Large intestine (tissue), 3 donors: ENCODE results near the gene BCKDK. TPM values are rescaled to one million over a fixed set of nuclear protein-coding genes. Genes with fewer than 3 reads are reported as not detected.

Source experiments
- DNase-seq, 2 donors: peaks; one replicate each; pipeline versions ENCODE4 v3.0.0 to v3.0.0-alpha.2; 2013
- H3K27ac ChIP-seq: one replicate; pipeline ENCODE4 v1.5.1; 2013; ENCODE audit warnings: low read length
- H3K27me3 ChIP-seq: 2 replicates; pipeline ENCODE4 v1.6.1; 2013; ENCODE audit warnings: low read length; ENCODE audit not compliant: control insufficient read depth, insufficient read depth
- H3K36me3 ChIP-seq: 2 replicates; pipeline ENCODE4 v1.6.1; 2013; ENCODE audit warnings: low read length; ENCODE audit not compliant: control insufficient read depth, insufficient read depth
- H3K4me1 ChIP-seq: one replicate; pipeline ENCODE4 v1.6.1; 2013; ENCODE audit warnings: low read length; ENCODE audit not compliant: control insufficient read depth, insufficient read depth
- H3K4me3 ChIP-seq: one replicate; pipeline ENCODE4 v1.5.1; 2013; ENCODE audit warnings: low read length
- H3K9me3 ChIP-seq: one replicate; pipeline ENCODE4 v1.6.1; 2013; ENCODE audit warnings: mild to moderate bottlenecking, low read depth, low read length, moderate library complexity; ENCODE audit not compliant: control insufficient read depth
- WGBS: methylation state at CpG from one replicate; pipeline ENCODE4 v1.1.5; 2013; ENCODE audit warnings: low lambda C conversion rate; ENCODE audit not compliant: insufficient coverage; 5-methylcytosine and 5-hydroxymethylcytosine counted together
- polyA plus RNA-seq: library from polyadenylated mRNA; unstranded; fragments of 120-200 nt; gene quantifications from one replicate; pipeline ENCODE4 v1.2.1, GENCODE V29; 2013

Gene BCKDK
- polyA plus RNA-seq, 1 donor: 26.5 TPM

DNA sequence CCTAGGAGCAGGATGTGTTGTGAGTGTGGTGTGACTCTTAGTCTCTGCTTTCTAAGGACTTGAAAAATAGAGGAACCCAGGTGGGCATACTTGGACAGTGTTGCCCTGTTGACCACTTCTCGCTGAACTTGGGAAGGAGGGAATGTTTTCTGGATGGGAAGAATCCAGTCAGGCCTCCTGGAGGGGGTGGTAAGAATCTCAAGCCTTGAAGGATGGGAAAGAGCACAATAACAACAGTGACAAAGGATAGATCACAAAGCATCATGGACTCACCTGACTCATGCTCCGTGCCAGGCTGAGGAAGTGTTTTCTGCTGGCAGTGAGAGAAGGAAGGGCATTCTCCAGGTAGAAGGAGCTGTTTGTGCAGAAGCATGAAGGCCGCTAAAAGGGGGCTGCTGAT lies 17.7 kb downstream of the BCKDK start:
- Histone ChIP-seq H3K4me1 (peaks cover 37% of the 10 kb centered on the region), H3K27me3 (no peaks in the 10 kb centered on the region), H3K36me3 (peaks cover 62% of the 10 kb centered on the region), H3K4me3 (no peak overlapping the region), H3K27ac (no peak overlapping the region), H3K9me3 (no peaks in the 10 kb centered on the region)
- no peak for DNase-seq
- no CpG with 5 or more reads among the region's 3 CpGs for WGBS

- no peaks in the 10 kb centered on the region for H3K27me3 ChIP-seq
- H3K9me3 ChIP-seq: no peaks in the 10 kb centered on the region
- no peak for DNase-seq
- H3K4me3 ChIP-seq: no peak overlapping the region
- no peak overlapping the region for H3K27ac ChIP-seq
- H3K4me1 ChIP-seq: peaks cover 49% of the 10 kb centered on the region
- no CpG with 5 or more reads among the region's 13 CpGs for WGBS
- H3K36me3 ChIP-seq: peaks cover 66% of the 10 kb centered on the region
These were observed 19.0 kb downstream of the BCKDK start for GRCh38 chr16:31127182-31127581.

DNA sequence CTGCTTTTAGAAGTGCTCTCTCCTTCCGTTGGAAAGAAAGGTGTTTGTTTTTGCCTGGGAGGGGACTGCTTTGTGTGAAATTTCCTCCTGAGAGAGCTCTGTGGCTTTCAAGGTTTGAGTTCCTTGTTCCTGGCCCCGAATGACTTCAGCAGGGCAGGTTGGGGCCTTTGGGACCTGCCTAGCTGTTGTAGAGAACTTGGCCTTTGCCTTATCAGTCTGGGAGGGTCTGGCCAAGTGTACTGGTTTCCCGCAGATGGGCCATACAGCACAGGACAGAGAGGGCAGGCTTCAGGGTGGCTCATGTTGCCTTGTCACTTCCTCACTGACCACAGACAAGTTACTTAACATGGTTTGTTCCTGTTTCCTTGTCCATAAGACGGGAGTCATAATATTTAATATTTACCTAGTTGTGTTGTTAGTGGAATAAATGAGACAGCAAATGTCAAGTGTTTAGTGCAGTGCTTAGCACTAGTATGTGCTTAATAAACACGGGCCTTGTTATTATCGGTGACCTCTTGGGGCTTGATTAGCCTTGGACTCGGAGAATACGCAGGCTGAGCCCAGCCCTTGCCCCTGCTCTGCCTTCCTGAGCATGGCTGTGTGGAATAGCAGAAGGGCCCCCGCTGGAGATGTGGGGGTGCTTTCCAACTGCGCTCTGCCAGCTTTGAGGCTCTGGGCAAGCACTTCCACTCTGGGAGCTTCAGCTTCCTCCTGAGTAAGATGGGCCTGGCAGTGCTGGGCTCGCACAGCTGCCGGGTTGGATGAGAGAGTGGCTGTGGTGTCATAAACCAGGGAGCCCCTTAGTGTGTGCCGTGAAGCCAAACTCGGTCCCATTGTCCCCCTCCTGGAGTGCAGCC lies 20.8 kb downstream of the BCKDK start:
- peak in 1 of 2 donors; percentile 83 for DNase-seq
- peaks cover 65% of the 10 kb centered on the region for H3K4me1 ChIP-seq
- H3K36me3 ChIP-seq: peaks cover 79% of the 10 kb centered on the region
- no peaks in the 10 kb centered on the region for H3K27me3 ChIP-seq
- no peaks in the 10 kb centered on the region for H3K9me3 ChIP-seq
- H3K27ac ChIP-seq: peak overlapping the region; percentile 97
- no CpG with 5 or more reads among the region's 14 CpGs for WGBS
- H3K4me3 ChIP-seq: no peak overlapping the region

GRCh38 chr16:31129568-31130335 lies 21.6 kb downstream of the BCKDK start:
- H3K9me3 ChIP-seq: no peaks in the 10 kb centered on the region
- peak overlapping the region; percentile 97 for H3K27ac ChIP-seq
- H3K27me3 ChIP-seq: no peaks in the 10 kb centered on the region
- no CpG with 5 or more reads among the region's 29 CpGs for WGBS
- H3K4me1 ChIP-seq: peaks cover 67% of the 10 kb centered on the region
- no peak overlapping the region for H3K4me3 ChIP-seq
- H3K36me3 ChIP-seq: peaks cover 76% of the 10 kb centered on the region
- peak in 1 of 2 donors; percentile 42 for DNase-seq

GRCh38 chr16:31130336-31130891 lies 22.2 kb downstream of the BCKDK start:
- whole genome bisulfite sequencing: no CpG with 5 or more reads among the region's 10 CpGs
- Histone ChIP-seq H3K4me1 (peaks cover 67% of the 10 kb centered on the region), H3K9me3 (no peaks in the 10 kb centered on the region), H3K27me3 (no peaks in the 10 kb centered on the region), H3K4me3 (no peak overlapping the region), H3K27ac (peak overlapping the region; percentile 97), H3K36me3 (peaks cover 72% of the 10 kb centered on the region)
- no peak for DNase-seq

GRCh38 chr16:31130899-31131298 lies 22.7 kb downstream of the BCKDK start:
- DNase-seq: peak; percentile 90 to 94
- H3K27me3 ChIP-seq: no peaks in the 10 kb centered on the region
- H3K36me3 ChIP-seq: peaks cover 72% of the 10 kb centered on the region
- peak overlapping the region; percentile 97 for H3K27ac ChIP-seq
- WGBS: no CpG with 5 or more reads among the region's 6 CpGs
- H3K9me3 ChIP-seq: no peaks in the 10 kb centered on the region
- H3K4me3 ChIP-seq: peak overlapping the region; percentile 17
- peaks cover 70% of the 10 kb centered on the region for H3K4me1 ChIP-seq

DNA sequence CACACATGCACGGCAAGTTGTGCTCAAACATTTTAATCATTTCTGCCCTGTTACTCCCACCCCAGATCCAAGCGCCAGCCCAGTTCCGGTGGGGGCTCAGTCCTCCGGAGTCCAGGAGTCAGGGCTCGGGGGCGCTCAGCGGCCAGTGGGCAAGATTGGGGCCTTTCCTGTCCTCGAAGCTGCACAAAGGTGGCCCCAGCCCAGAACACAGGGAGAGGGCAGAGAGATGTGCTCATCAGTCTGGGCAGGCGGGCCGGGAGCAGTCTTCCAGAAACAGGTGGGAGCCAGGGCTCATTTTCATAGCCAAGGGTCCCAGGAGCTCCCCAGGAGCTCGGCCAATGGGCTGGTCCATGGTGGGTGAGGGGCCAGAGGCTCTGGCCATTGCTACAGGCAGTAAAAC lies 23.2 kb downstream of the BCKDK start:
- peaks cover 67% of the 10 kb centered on the region for H3K36me3 ChIP-seq
- DNase-seq: no peak
- H3K27ac ChIP-seq: peak overlapping the region; percentile 97
- WGBS: no CpG with 5 or more reads among the region's 11 CpGs
- H3K4me3 ChIP-seq: peak overlapping the region; percentile 17
- peaks cover 75% of the 10 kb centered on the region for H3K4me1 ChIP-seq
- no peaks in the 10 kb centered on the region for H3K9me3 ChIP-seq
- H3K27me3 ChIP-seq: no peaks in the 10 kb centered on the region

- WGBS: no CpG with 5 or more reads among the region's 5 CpGs
- H3K36me3 ChIP-seq: peaks cover 65% of the 10 kb centered on the region
- H3K27ac ChIP-seq: peak overlapping the region; percentile 97
- peaks cover 78% of the 10 kb centered on the region for H3K4me1 ChIP-seq
- DNase-seq: peak; percentile 93 to 97
- no peak overlapping the region for H3K4me3 ChIP-seq
- H3K9me3 ChIP-seq: no peaks in the 10 kb centered on the region
- no peaks in the 10 kb centered on the region for H3K27me3 ChIP-seq
These were observed 23.7 kb downstream of the BCKDK start for GRCh38 chr16:31131841-31132271.

DNA sequence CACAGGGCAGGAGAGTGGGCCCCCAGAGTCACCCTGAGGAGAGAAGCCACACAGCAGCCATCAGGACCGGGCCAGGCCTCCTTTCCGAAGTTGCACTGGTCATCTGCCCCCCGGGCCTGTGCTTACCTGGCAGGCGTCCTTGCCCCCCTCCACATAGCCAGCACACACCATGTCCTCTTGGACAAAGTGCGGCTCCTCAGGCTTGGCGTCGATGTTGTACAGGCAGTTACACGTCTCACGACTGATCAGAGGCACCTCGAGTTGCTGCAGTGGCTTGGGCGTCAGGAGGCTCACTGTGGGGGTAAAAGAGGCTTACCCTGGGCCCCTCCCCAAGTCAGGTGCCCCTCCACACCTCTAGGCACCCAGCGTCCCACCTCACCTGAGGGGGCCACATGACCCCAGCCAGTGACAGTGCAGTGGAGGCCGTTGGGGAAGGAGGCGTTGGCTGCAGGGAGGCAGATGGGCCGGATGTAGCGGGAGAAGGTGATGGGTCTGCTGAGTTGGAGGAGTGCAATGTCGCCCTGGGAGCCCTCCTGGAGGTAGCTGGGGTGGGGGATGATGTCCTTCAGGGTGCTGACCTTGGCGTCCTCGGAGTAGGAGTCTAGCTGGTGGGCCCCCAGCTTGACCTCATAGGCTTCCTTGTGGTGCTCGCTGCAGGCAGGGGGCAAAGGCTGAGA lies 24.3 kb downstream of the BCKDK start:
- DNase-seq: no peak
- peaks cover 75% of the 10 kb centered on the region for H3K4me1 ChIP-seq
- peak overlapping the region; percentile 97 for H3K27ac ChIP-seq
- WGBS: no CpG with 5 or more reads among the region's 20 CpGs
- H3K36me3 ChIP-seq: peaks cover 59% of the 10 kb centered on the region
- no peaks in the 10 kb centered on the region for H3K27me3 ChIP-seq
- H3K4me3 ChIP-seq: no peak overlapping the region
- H3K9me3 ChIP-seq: no peaks in the 10 kb centered on the region

DNA sequence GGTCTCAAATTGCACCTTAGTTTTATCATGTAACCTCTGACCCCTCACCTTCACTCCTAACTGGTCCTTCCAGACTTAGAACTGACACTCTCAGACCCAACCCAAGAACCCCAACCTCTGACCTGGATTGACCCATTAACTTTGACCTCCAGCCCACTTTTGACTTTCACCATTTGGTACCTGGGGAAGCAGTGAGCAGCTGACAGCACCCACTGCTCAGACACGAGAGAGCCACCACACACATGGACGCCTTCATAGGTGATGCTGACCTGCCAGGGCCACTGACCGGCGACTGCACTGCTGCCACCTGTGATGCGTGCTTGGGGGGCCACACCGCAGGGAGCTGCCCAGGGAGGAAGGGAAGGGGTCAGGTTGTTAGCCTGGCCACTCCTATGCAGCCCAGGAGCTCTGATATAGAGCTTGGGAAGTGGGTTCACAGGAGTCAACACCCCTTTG lies 24.9 kb downstream of the BCKDK start:
- Histone ChIP-seq H3K36me3 (peaks cover 53% of the 10 kb centered on the region), H3K4me1 (peaks cover 71% of the 10 kb centered on the region), H3K9me3 (no peaks in the 10 kb centered on the region), H3K4me3 (peak overlapping the region; percentile 80), H3K27ac (peak overlapping the region; percentile 97), H3K27me3 (no peaks in the 10 kb centered on the region)
- DNase-seq: no peak
- WGBS: no CpG with 5 or more reads among the region's 6 CpGs
